MM.1S (cell line): ENCODE measurements around the gene SLX9.

Source experiments
- EZH2 ChIP-seq: fragments of 300-600 bp; sonication (generic); optimal IDR thresholded peaks from 2 replicates; pipeline ENCODE3; 2017; ENCODE audit warnings: low read depth, mild to moderate bottlenecking, antibody characterized with exemption, low read length, mixed read lengths
- TF ChIP-seq, protein P1 (sequence below): fragments of 300-600 bp; sonication (generic); IDR thresholded peaks from 2 replicates; pipeline ENCODE4 v1.5.1; 2016; ENCODE audit warnings: antibody characterized with exemption, low read length, mixed read lengths

DNA sequence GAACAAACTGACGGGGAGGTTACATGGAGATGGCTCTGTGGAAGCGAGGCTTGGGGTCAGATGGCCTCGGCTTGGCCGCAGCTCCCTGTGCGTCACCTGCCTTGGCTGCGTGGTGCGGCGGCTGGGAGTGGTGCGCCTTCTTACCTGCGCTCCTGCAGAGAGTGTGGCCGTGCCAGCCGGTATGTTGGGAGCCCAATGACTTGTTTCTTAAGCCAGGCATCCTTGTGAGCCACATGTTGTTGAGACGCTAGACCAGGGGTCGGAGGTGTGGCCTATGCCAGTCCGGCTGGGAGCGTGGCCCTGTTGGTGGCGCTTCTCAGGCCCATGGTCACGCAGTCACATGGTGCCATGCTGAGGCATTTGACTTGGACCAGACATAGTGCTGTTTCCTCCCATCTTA lies 10.5 kb downstream of the SLX9 start:
- TF ChIP-seq, protein P1, sequence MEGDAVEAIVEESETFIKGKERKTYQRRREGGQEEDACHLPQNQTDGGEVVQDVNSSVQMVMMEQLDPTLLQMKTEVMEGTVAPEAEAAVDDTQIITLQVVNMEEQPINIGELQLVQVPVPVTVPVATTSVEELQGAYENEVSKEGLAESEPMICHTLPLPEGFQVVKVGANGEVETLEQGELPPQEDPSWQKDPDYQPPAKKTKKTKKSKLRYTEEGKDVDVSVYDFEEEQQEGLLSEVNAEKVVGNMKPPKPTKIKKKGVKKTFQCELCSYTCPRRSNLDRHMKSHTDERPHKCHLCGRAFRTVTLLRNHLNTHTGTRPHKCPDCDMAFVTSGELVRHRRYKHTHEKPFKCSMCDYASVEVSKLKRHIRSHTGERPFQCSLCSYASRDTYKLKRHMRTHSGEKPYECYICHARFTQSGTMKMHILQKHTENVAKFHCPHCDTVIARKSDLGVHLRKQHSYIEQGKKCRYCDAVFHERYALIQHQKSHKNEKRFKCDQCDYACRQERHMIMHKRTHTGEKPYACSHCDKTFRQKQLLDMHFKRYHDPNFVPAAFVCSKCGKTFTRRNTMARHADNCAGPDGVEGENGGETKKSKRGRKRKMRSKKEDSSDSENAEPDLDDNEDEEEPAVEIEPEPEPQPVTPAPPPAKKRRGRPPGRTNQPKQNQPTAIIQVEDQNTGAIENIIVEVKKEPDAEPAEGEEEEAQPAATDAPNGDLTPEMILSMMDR, result no peak
- no peak for TF ChIP-seq EZH2
